Liver (tissue), 3 donors: Measurements from ENCODE around the gene DNAH8.

Source experiments
- CTCF ChIP-seq: fragments of 150-350 bp; IDR thresholded peaks from 2 replicates; pipeline ENCODE4 v1.5.1; 2017; ENCODE audit warnings: improper control_type of control experiment, low read depth, low read length; ENCODE audit not compliant: missing input control
- EGR1 ChIP-seq, 2 donors: IDR thresholded peaks; 2 replicates each; pipeline ENCODE4 v1.6.1; 2016 to 2018; ENCODE audit warnings: antibody characterized with exemption in 2 of 2, low read depth in 2 of 2
- JUND ChIP-seq, 2 donors: IDR thresholded peaks; 2 replicates each; pipeline ENCODE4 v1.6.1; 2016; ENCODE audit warnings: antibody characterized with exemption in 2 of 2
- RXRA ChIP-seq, 2 donors: IDR thresholded peaks; 2 replicates each; pipeline ENCODE4 v1.6.1; 2017 to 2018; ENCODE audit warnings: antibody characterized with exemption in 2 of 2, mild to moderate bottlenecking in 1 of 2
- SP1 ChIP-seq: IDR thresholded peaks from 2 replicates; pipeline ENCODE4 v1.6.1; 2018; ENCODE audit warnings: antibody characterized with exemption, mild to moderate bottlenecking
- donor health status: healthy.
- donor health status: healthy.

DNA sequence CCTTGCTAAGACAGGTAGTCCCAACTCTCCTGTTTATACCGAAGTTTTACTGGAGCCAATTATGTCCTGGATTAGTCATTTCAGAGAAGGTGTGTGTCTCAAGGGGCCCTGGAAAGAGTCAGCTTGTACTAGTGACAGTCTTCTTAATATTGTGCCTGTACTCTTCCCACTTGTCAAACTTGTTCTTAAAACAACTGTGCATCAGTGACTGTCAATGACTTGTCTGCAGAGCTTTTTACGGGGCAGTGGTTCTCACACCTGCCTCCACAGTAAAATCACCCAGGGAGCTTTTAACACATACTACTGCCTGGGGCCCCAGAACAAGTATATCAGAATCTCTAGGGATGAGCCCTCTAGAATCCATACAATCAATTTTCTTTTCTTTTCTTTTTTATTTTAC is 305.0 kb downstream of the DNAH8 start:
- TF ChIP-seq JUND (IDR thresholded peaks at IDR 0.05) = no peak
- no peak for TF ChIP-seq RXRA (IDR thresholded peaks at IDR 0.05)
- TF ChIP-seq SP1 = no peak
- TF ChIP-seq CTCF = no peak
- TF ChIP-seq EGR1 (IDR thresholded peaks at IDR 0.05; ENCODE audit: low read depth in 2 of 2) = no peak
